HEK293 (cell line): ENCODE data around the gene SBF2.

Experiments
- KLF9 ChIP-seq: fragments of 450-650 bp; formaldehyde crosslinking; IDR thresholded peaks from 2 replicates; pipeline ENCODE4 v1.5.1; 2016; ENCODE audit warnings: missing biosample characterization, missing genetic modification characterization, low read depth
- MZF1 ChIP-seq: fragments of 450-650 bp; formaldehyde crosslinking; IDR thresholded peaks from 2 replicates; pipeline ENCODE4 v1.5.1; 2017; ENCODE audit warnings: missing biosample characterization, missing genetic modification characterization, borderline replicate concordance
- OSR2 ChIP-seq: fragments of 450-650 bp; formaldehyde crosslinking; IDR thresholded peaks from 2 replicates; pipeline ENCODE4 v1.5.1; 2016; ENCODE audit warnings: missing biosample characterization, missing genetic modification characterization
- PRDM6 ChIP-seq: fragments of 450-650 bp; formaldehyde crosslinking; IDR thresholded peaks from 2 replicates; pipeline ENCODE4 v1.5.1; 2017; ENCODE audit warnings: missing biosample characterization, missing genetic modification characterization
- SCRT2 ChIP-seq: fragments of 450-650 bp; formaldehyde crosslinking; IDR thresholded peaks from 2 replicates; pipeline ENCODE4 v1.5.1; 2016; ENCODE audit warnings: missing biosample characterization, missing genetic modification characterization
- SP3 ChIP-seq: fragments of 450-650 bp; formaldehyde crosslinking; IDR thresholded peaks from 2 replicates; pipeline ENCODE4 v1.5.1; 2016; ENCODE audit warnings: missing biosample characterization, missing genetic modification characterization
- ZBTB1 ChIP-seq: fragments of 450-650 bp; formaldehyde crosslinking; IDR thresholded peaks from 2 replicates; pipeline ENCODE4 v1.5.1; 2016; ENCODE audit warnings: missing biosample characterization, missing genetic modification characterization
- ZFHX2 ChIP-seq: fragments of 450-650 bp; formaldehyde crosslinking; conservative IDR thresholded peaks from 2 replicates; pipeline ENCODE4 v1.5.1; 2016; ENCODE audit warnings: missing biosample characterization, missing genetic modification characterization
- ZFP41 ChIP-seq: fragments of 450-650 bp; formaldehyde crosslinking; IDR thresholded peaks from 2 replicates; pipeline ENCODE4 v1.5.1; 2016; ENCODE audit warnings: missing biosample characterization, missing genetic modification characterization, borderline replicate concordance
- ZNF114 ChIP-seq: fragments of 450-650 bp; formaldehyde crosslinking; IDR thresholded peaks from 2 replicates; pipeline ENCODE4 v1.5.0; 2017; ENCODE audit warnings: missing biosample characterization, missing genetic modification characterization
- ZNF202 ChIP-seq: fragments of 450-650 bp; formaldehyde crosslinking; IDR thresholded peaks from 2 replicates; pipeline ENCODE4 v1.5.1; 2016; ENCODE audit warnings: missing biosample characterization, missing genetic modification characterization, borderline replicate concordance
- ZNF214 ChIP-seq: fragments of 450-650 bp; formaldehyde crosslinking; IDR thresholded peaks from 2 replicates; pipeline ENCODE4 v1.5.1; 2017; ENCODE audit warnings: missing biosample characterization, mild to moderate bottlenecking, missing genetic modification characterization, borderline replicate concordance
- ZNF274 ChIP-seq, 2 experiments: fragments of 200-500 bp in 1 of 2; fragments of 450-650 bp in 1 of 2; sonication (Bioruptor generic) in 1 of 2; formaldehyde crosslinking in 1 of 2; IDR thresholded peaks; 2 replicates each; pipeline versions ENCODE4 v1.5.1 to v1.6.1; 2014 to 2016; ENCODE audit warnings: borderline replicate concordance in 1 of 2, inconsistent platforms in 1 of 2, low read length in 1 of 2, missing biosample characterization in 1 of 2, missing genetic modification characterization in 1 of 2
- ZNF302 ChIP-seq: fragments of 450-650 bp; formaldehyde crosslinking; IDR thresholded peaks from 2 replicates; pipeline ENCODE4 v1.5.1; 2016; ENCODE audit warnings: missing biosample characterization, missing genetic modification characterization, low read depth
- ZNF335 ChIP-seq: fragments of 450-650 bp; formaldehyde crosslinking; conservative IDR thresholded peaks from 2 replicates; pipeline ENCODE4 v1.5.1; 2016; ENCODE audit warnings: missing biosample characterization, missing genetic modification characterization
- ZNF354C ChIP-seq: fragments of 450-650 bp; formaldehyde crosslinking; IDR thresholded peaks from 2 replicates; pipeline ENCODE4 v1.5.1; 2016; ENCODE audit warnings: missing biosample characterization, missing genetic modification characterization, low read depth, borderline replicate concordance
- ZNF510 ChIP-seq: fragments of 450-650 bp; formaldehyde crosslinking; IDR thresholded peaks from 2 replicates; pipeline ENCODE4 v1.5.1; 2018; ENCODE audit warnings: mild to moderate bottlenecking, missing genetic modification characterization, missing biosample characterization; ENCODE audit not compliant: insufficient replicate concordance
- ZNF610 ChIP-seq: fragments of 450-650 bp; formaldehyde crosslinking; IDR thresholded peaks from 2 replicates; pipeline ENCODE4 v1.5.1; 2016; ENCODE audit warnings: missing biosample characterization, missing genetic modification characterization, borderline replicate concordance
- ZNF621 ChIP-seq: fragments of 450-650 bp; formaldehyde crosslinking; IDR thresholded peaks from 2 replicates; pipeline ENCODE4 v1.5.1; 2017; ENCODE audit warnings: missing biosample characterization, missing genetic modification characterization
- ZNF747 ChIP-seq: fragments of 450-650 bp; formaldehyde crosslinking; IDR thresholded peaks from 2 replicates; pipeline ENCODE4 v1.5.1; 2016; ENCODE audit warnings: missing biosample characterization, missing genetic modification characterization
- ZNF777 ChIP-seq: fragments of 450-650 bp; formaldehyde crosslinking; IDR thresholded peaks from 2 replicates; pipeline ENCODE4 v1.5.1; 2017; ENCODE audit warnings: missing biosample characterization, missing genetic modification characterization, borderline replicate concordance
- ZNF792 ChIP-seq: fragments of 450-650 bp; formaldehyde crosslinking; IDR thresholded peaks from 2 replicates; pipeline ENCODE4 v1.5.1; 2016; ENCODE audit warnings: missing biosample characterization, missing genetic modification characterization
- ZNF843 ChIP-seq: fragments of 450-650 bp; formaldehyde crosslinking; IDR thresholded peaks from 2 replicates; pipeline ENCODE4 v1.5.1; 2016; ENCODE audit warnings: missing biosample characterization, missing genetic modification characterization
- ZSCAN23 ChIP-seq: fragments of 450-650 bp; formaldehyde crosslinking; IDR thresholded peaks from 2 replicates; pipeline ENCODE4 v1.5.1; 2016; ENCODE audit warnings: missing biosample characterization, missing genetic modification characterization
- TF ChIP-seq, protein P1 (sequence below): fragments of 450-650 bp; formaldehyde crosslinking; IDR thresholded peaks from 2 replicates; pipeline ENCODE4 v1.5.1; 2016; ENCODE audit warnings: missing biosample characterization, missing genetic modification characterization
- TF ChIP-seq, protein P2 (sequence below): fragments of 450-650 bp; formaldehyde crosslinking; IDR thresholded peaks from 2 replicates; pipeline ENCODE4 v1.5.1; 2017; ENCODE audit warnings: missing biosample characterization, missing genetic modification characterization
- TF ChIP-seq, protein P3 (sequence below): fragments of 450-650 bp; formaldehyde crosslinking; IDR thresholded peaks from 2 replicates; pipeline ENCODE4 v1.5.1; 2016; ENCODE audit warnings: missing biosample characterization, missing genetic modification characterization
- TF ChIP-seq, protein P4 (sequence below): fragments of 450-650 bp; formaldehyde crosslinking; IDR thresholded peaks from 2 replicates; pipeline ENCODE4 v1.5.1; 2016; ENCODE audit warnings: missing biosample characterization, missing genetic modification characterization

Gene SBF2

GRCh38 chr11:9759519-9760192 lies 534.4 kb downstream of the SBF2 start (continued):
- 0 out of 2 replicates have a peak, but pooled peaks have one; percentile 19 for TF ChIP-seq PRDM6 (tag by site-specific recombination)
- no peak for TF ChIP-seq ZNF510 (tag by site-specific recombination)
- TF ChIP-seq ZNF274 (IDR thresholded peaks at IDR 0.05; ENCODE audit: low read length): no peak
- no peak for TF ChIP-seq ZNF274 (tag by site-specific recombination; IDR thresholded peaks at IDR 0.05; ENCODE audit: borderline replicate concordance)
- no peak for TF ChIP-seq ZNF214 (tag by site-specific recombination)
- peak; percentile 92 for TF ChIP-seq OSR2 (tag by site-specific recombination)
- peak; percentile 38; the same call in 1 of the 2 replicates for TF ChIP-seq KLF9 (tag by site-specific recombination)
- TF ChIP-seq, protein P1, sequence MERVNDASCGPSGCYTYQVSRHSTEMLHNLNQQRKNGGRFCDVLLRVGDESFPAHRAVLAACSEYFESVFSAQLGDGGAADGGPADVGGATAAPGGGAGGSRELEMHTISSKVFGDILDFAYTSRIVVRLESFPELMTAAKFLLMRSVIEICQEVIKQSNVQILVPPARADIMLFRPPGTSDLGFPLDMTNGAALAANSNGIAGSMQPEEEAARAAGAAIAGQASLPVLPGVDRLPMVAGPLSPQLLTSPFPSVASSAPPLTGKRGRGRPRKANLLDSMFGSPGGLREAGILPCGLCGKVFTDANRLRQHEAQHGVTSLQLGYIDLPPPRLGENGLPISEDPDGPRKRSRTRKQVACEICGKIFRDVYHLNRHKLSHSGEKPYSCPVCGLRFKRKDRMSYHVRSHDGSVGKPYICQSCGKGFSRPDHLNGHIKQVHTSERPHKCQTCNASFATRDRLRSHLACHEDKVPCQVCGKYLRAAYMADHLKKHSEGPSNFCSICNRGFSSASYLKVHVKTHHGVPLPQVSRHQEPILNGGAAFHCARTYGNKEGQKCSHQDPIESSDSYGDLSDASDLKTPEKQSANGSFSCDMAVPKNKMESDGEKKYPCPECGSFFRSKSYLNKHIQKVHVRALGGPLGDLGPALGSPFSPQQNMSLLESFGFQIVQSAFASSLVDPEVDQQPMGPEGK: peak; percentile 86
- TF ChIP-seq, protein P2, sequence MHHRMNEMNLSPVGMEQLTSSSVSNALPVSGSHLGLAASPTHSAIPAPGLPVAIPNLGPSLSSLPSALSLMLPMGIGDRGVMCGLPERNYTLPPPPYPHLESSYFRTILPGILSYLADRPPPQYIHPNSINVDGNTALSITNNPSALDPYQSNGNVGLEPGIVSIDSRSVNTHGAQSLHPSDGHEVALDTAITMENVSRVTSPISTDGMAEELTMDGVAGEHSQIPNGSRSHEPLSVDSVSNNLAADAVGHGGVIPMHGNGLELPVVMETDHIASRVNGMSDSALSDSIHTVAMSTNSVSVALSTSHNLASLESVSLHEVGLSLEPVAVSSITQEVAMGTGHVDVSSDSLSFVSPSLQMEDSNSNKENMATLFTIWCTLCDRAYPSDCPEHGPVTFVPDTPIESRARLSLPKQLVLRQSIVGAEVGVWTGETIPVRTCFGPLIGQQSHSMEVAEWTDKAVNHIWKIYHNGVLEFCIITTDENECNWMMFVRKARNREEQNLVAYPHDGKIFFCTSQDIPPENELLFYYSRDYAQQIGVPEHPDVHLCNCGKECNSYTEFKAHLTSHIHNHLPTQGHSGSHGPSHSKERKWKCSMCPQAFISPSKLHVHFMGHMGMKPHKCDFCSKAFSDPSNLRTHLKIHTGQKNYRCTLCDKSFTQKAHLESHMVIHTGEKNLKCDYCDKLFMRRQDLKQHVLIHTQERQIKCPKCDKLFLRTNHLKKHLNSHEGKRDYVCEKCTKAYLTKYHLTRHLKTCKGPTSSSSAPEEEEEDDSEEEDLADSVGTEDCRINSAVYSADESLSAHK (tag by site-specific recombination): no peak; the same call in 1 of the 2 replicates
- TF ChIP-seq ZNF621: no peak
- TF ChIP-seq ZNF792 (tag by site-specific recombination): no peak
- TF ChIP-seq, protein P3, sequence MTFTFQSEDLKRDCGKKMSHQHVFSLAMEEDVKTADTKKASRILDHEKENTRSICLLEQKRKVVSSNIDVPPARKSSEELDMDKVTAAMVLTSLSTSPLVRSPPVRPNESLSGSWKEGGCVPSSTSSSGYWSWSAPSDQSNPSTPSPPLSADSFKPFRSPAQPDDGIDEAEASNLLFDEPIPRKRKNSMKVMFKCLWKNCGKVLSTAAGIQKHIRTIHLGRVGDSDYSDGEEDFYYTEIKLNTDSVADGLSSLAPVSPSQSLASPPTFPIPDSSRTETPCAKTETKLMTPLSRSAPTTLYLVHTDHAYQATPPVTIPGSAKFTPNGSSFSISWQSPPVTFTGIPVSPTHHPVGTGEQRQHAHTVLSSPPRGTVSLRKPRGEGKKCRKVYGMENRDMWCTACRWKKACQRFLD: no peak
- TF ChIP-seq ZNF335 (tag by site-specific recombination): peak; percentile 93
- no peak for TF ChIP-seq ZNF302 (tag by site-specific recombination)
- TF ChIP-seq ZNF610 (tag by site-specific recombination): no peak
- TF ChIP-seq ZNF354C (tag by site-specific recombination): no peak
- TF ChIP-seq ZSCAN23 (tag by site-specific recombination): peak; percentile 91; the same call in 1 of the 2 replicates
- 0 out of 2 replicates have a peak, but pooled peaks have one; percentile 34 for TF ChIP-seq ZBTB1 (tag by site-specific recombination)
- peak; percentile 68 for TF ChIP-seq SP3 (tag by site-specific recombination)
- peak; percentile 88 for TF ChIP-seq ZNF843
- TF ChIP-seq MZF1 (tag by site-specific recombination): no peak
- no peak for TF ChIP-seq ZFP41 (tag by site-specific recombination)
- TF ChIP-seq ZFHX2 (tag by site-specific recombination): peak; percentile 79
- no peak for TF ChIP-seq ZNF777
- TF ChIP-seq ZNF202 (tag by site-specific recombination): no peak
- TF ChIP-seq, protein P4, sequence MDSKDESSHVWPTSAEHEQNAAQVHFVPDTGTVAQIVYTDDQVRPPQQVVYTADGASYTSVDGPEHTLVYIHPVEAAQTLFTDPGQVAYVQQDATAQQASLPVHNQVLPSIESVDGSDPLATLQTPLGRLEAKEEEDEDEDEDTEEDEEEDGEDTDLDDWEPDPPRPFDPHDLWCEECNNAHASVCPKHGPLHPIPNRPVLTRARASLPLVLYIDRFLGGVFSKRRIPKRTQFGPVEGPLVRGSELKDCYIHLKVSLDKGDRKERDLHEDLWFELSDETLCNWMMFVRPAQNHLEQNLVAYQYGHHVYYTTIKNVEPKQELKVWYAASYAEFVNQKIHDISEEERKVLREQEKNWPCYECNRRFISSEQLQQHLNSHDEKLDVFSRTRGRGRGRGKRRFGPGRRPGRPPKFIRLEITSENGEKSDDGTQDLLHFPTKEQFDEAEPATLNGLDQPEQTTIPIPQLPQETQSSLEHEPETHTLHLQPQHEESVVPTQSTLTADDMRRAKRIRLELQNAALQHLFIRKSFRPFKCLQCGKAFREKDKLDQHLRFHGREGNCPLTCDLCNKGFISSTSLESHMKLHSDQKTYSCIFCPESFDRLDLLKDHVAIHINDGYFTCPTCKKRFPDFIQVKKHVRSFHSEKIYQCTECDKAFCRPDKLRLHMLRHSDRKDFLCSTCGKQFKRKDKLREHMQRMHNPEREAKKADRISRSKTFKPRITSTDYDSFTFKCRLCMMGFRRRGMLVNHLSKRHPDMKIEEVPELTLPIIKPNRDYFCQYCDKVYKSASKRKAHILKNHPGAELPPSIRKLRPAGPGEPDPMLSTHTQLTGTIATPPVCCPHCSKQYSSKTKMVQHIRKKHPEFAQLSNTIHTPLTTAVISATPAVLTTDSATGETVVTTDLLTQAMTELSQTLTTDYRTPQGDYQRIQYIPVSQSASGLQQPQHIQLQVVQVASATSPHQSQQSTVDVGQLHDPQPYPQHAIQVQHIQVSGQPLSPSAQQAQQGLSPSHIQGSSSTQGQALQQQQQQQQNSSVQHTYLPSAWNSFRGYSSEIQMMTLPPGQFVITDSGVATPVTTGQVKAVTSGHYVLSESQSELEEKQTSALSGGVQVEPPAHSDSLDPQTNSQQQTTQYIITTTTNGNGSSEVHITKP (tag by site-specific recombination): peak; percentile 88
- TF ChIP-seq ZNF747 (tag by site-specific recombination): no peak
- peak; percentile 96 for TF ChIP-seq SCRT2 (tag by site-specific recombination)
- TF ChIP-seq ZNF114 (tag by site-specific recombination): no peak
